Fibroblast of lung (primary cell): ENCODE data around the gene FAM131B. TPM values are rescaled to one million over a fixed set of nuclear protein-coding genes. Genes with fewer than 3 reads are reported as not detected.
A peak's percentile ranks its signal among the peaks of the same experiment; 100 is the strongest.

Experiments used
- DNase-seq, 2 donors: peaks; one replicate each; pipeline versions ENCODE4 v3.0.0 to v3.0.0-alpha.2; 2010; ENCODE audit warnings: low read depth in 2 of 2
- H2AFZ ChIP-seq: 2 replicates; pipeline ENCODE4 v1.5.1; 2012; ENCODE audit warnings: low read length, control low read depth, inconsistent platforms
- H3K27ac ChIP-seq: 2 replicates; pipeline ENCODE4 v1.5.1; 2011; ENCODE audit warnings: low read length, control low read depth; ENCODE audit not compliant: insufficient read depth
- H3K27me3 ChIP-seq: 2 replicates; pipeline ENCODE4 v1.5.1; 2011; ENCODE audit warnings: mild to moderate bottlenecking, low read length; ENCODE audit not compliant: control insufficient read depth, insufficient read depth
- H3K36me3 ChIP-seq: 2 replicates; pipeline ENCODE4 v1.5.1; 2011; ENCODE audit warnings: low read length; ENCODE audit not compliant: control insufficient read depth, insufficient read depth
- H3K4me1 ChIP-seq: 2 replicates; pipeline ENCODE4 v1.5.1; 2011; ENCODE audit warnings: low read length; ENCODE audit not compliant: control insufficient read depth, insufficient read depth; ENCODE audit errors: extremely low read depth
- H3K4me2 ChIP-seq: 2 replicates; pipeline ENCODE4 v1.5.1; 2011; ENCODE audit warnings: low read length, control low read depth; ENCODE audit not compliant: insufficient read depth; ENCODE audit errors: extremely low read depth
- H3K4me3 ChIP-seq, 4 experiments: fragments of 200-600 bp in 1 of 4; sonication (generic) in 1 of 4; replicated peaks in 1 of 4; 2 replicates each; pipeline ENCODE4 v1.5.1; 2011 to 2016; ENCODE audit warnings: low read length in 4 of 4, low read depth in 3 of 4, mild to moderate bottlenecking in 3 of 4, control low read depth in 2 of 4, inconsistent platforms in 1 of 4, mixed read lengths in 1 of 4; ENCODE audit not compliant: insufficient read depth in 1 of 4; ENCODE audit errors: control extremely low read depth in 1 of 4
- H3K79me2 ChIP-seq: 2 replicates; pipeline ENCODE4 v1.5.1; 2012; ENCODE audit warnings: mild to moderate bottlenecking, low read length, inconsistent platforms; ENCODE audit not compliant: control insufficient read depth, insufficient read depth
- H3K9ac ChIP-seq: 2 replicates; pipeline ENCODE4 v1.5.1; 2011; ENCODE audit warnings: mild to moderate bottlenecking, low read length, control low read depth; ENCODE audit not compliant: insufficient read depth
- H3K9me3 ChIP-seq: 2 replicates; pipeline ENCODE4 v1.5.1; 2012; ENCODE audit warnings: low read depth, low read length; ENCODE audit not compliant: control insufficient read depth, insufficient read depth
- H4K20me1 ChIP-seq: 2 replicates; pipeline ENCODE4 v1.5.1; 2011; ENCODE audit warnings: low read length; ENCODE audit not compliant: control insufficient read depth, insufficient read depth; ENCODE audit errors: extremely low read depth
- EZH2 ChIP-seq: IDR thresholded peaks from 2 replicates; pipeline ENCODE4 v1.5.1; 2012; ENCODE audit warnings: low read length, control low read depth, mild to moderate bottlenecking; ENCODE audit errors: missing control alignments
- polyA plus RNA-seq, 2 donors: library from polyadenylated mRNA; depleted of rRNA in 1 of 2; stranded (reverse) in 1 of 2; unstranded in 1 of 2; fragments of >200 nt; gene quantifications; 2 replicates each; pipeline ENCODE4 v1.2.1, GENCODE V29; 2011 to 2012; ENCODE audit warnings: missing spikeins in 1 of 2
- total RNA-seq: library from RNA; depleted of rRNA; stranded (reverse); fragments of >200 nt; gene quantifications from 2 replicates; pipeline ENCODE4 v1.2.1, GENCODE V29; 2014
- TF ChIP-seq, protein P1 (sequence below), 2 donors: IDR thresholded peaks in 1 of 2; conservative IDR thresholded peaks in 1 of 2; 1 replicate in 1 of 2; 2 replicates in 1 of 2; pipeline ENCODE4 v1.5.1; 2011 to 2012; ENCODE audit warnings: low read length in 2 of 2, control low read depth in 1 of 2, inconsistent platforms in 1 of 2, low read depth in 1 of 2, mild to moderate bottlenecking in 1 of 2

Gene FAM131B
- total and polyA plus RNA-seq, 2 donors (not counting 1 experiment from before 2014, with no cell fraction given), result 2.0 to 3.8 TPM

DNA sequence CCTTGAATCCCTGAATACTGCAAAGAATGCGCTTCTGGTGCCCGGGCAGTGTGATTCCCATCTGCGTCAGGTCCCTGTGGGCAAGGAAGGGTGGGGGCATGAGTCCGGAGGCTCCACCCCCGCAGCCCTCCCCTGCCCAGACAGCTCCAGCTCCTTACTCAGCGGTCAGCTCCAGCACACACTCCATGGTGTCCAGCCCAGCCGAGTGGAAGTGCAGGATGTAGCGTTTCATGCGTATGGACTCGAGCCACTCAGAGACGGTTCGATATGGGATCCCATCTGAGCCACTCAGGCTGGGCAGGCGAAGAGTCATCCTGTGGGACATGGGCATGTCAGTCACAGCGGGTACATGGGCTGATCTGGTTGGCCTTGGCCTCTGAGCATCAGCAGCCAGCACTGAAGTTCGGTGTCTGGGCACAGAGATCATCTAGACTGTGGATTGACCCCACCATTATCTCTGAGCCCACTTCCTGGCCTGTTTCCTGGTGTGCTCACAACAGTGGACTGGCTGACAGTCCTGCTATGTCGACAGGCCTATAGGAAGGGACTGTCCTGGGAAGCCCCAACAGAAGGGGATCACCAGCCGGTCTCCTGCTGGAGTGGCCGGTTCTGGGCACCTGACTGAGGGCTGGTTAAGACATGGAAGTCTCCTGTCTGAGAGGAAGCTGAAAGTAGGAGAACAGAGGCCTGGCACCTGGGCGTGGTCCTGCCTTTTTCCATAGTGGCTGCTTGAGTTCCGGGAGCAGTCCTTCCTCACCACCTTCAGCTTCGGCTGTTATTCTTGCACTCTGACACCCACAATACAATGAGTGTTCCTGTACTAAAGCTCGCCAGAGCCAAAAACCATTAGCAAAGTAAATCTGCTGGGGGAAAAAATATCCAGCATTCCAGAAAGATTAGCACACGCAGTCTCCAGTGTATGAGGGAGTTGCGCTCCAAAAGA lies 29.2 kb upstream of the FAM131B start:
- Histone ChIP-seq H4K20me1 (peaks cover 5% of the 10 kb centered on the region), H3K4me2 (peak overlapping the region; percentile 80), H3K4me3 (peak overlapping the region in 1 of 4 experiments; percentile 28), H2AFZ (no peak overlapping the region), H3K27me3 (no peaks in the 10 kb centered on the region), H3K27ac (peak overlapping the region; percentile 92), H3K9ac (peak overlapping the region; percentile 38), H3K9me3 (no peaks in the 10 kb centered on the region), H3K4me1 (peaks cover 40% of the 10 kb centered on the region), H3K36me3 (peaks cover 45% of the 10 kb centered on the region), H3K79me2 (peaks cover 30% of the 10 kb centered on the region)
- peak; percentile 90 to 92 for DNase-seq
- TF ChIP-seq EZH2, result no peak
- TF ChIP-seq, protein P1, sequence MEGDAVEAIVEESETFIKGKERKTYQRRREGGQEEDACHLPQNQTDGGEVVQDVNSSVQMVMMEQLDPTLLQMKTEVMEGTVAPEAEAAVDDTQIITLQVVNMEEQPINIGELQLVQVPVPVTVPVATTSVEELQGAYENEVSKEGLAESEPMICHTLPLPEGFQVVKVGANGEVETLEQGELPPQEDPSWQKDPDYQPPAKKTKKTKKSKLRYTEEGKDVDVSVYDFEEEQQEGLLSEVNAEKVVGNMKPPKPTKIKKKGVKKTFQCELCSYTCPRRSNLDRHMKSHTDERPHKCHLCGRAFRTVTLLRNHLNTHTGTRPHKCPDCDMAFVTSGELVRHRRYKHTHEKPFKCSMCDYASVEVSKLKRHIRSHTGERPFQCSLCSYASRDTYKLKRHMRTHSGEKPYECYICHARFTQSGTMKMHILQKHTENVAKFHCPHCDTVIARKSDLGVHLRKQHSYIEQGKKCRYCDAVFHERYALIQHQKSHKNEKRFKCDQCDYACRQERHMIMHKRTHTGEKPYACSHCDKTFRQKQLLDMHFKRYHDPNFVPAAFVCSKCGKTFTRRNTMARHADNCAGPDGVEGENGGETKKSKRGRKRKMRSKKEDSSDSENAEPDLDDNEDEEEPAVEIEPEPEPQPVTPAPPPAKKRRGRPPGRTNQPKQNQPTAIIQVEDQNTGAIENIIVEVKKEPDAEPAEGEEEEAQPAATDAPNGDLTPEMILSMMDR (conservative IDR thresholded peaks at IDR 0.05 in 1 of 2, IDR thresholded peaks at IDR 0.05 in 1 of 2; ENCODE audit: low read depth in 1 of 2, low read length in 2 of 2), result no peak

DNA sequence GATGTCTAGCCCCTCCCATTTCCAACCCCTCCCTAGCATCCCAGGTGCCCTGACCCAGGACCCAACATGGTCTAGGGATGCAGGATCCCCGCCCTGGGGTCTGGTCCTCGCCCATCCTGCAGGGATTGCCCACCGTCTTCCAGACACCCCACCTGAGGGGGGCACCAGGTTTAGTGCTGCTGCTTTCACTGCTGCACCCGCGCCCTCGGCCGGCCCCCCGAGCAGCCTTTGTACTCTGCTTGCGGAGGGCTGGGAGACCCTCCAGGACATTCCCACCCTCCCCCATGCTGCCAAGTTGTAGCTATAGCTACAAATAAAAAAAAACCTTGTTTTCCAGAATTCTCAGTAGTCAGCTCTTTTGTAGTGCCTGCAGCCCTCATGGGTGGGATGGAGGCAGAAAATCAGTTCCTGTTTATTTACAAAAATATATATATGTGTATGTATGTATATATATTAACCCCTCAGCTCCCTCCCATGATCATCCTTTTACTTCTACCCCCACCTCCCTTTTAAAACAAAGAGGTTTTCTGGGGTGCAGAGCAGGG lies 28.3 kb upstream of the FAM131B start:
- Histone ChIP-seq H3K9me3 (no peaks in the 10 kb centered on the region), H3K79me2 (peaks cover 39% of the 10 kb centered on the region), H3K27ac (peak overlapping the region; percentile 92), H3K9ac (peak overlapping the region; percentile 30), H3K36me3 (peaks cover 49% of the 10 kb centered on the region), H3K4me2 (peak overlapping the region; percentile 51), H4K20me1 (peaks cover 5% of the 10 kb centered on the region), H3K4me1 (peaks cover 45% of the 10 kb centered on the region), H3K27me3 (no peaks in the 10 kb centered on the region), H2AFZ (no peak overlapping the region), H3K4me3 (no peak overlapping the region)
- TF ChIP-seq EZH2, result no peak
- TF ChIP-seq, protein P1 (conservative IDR thresholded peaks at IDR 0.05 in 1 of 2, IDR thresholded peaks at IDR 0.05 in 1 of 2; ENCODE audit: low read depth in 1 of 2, low read length in 2 of 2), result no peak
- no peak for DNase-seq

DNA sequence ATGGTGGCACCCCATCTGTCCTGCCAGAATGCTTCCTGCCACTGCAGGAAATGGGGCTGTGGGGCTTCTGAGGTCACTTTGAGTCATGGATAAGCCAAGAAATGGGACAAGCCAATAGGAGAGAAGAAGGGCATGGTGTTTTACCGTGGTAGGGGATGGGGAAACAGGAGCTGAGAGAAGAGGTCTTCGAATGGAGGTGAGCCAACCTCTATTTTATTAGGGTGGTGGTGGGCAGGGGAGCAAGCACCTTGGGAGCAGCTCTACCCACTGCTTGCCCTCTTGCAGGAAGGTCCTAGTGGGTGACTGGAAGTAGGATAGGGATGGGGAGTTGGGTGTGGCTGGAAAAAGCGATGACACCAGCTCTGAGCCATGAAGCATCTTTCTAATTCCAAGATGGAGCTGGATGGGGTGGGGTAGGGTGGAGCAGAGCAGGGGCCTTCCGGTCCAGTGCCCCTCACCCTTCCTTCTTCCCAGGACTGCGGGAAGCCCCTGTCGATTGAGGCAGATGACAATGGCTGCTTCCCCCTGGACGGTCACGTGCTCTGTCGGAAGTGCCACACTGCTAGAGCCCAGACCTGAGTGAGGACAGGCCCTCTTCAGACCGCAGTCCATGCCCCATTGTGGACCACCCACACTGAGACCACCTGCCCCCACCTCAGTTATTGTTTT lies 27.7 kb upstream of the FAM131B start:
- no peak for DNase-seq
- Histone ChIP-seq H3K4me1 (peaks cover 47% of the 10 kb centered on the region), H3K27ac (peak overlapping the region; percentile 47), H2AFZ (no peak overlapping the region), H3K27me3 (no peaks in the 10 kb centered on the region), H3K4me2 (peak overlapping the region; percentile 13), H3K9me3 (no peaks in the 10 kb centered on the region), H4K20me1 (peaks cover 5% of the 10 kb centered on the region), H3K4me3 (no peak overlapping the region), H3K9ac (no peak overlapping the region), H3K36me3 (peaks cover 50% of the 10 kb centered on the region), H3K79me2 (peaks cover 45% of the 10 kb centered on the region)
- TF ChIP-seq EZH2, result no peak
- TF ChIP-seq, protein P1 (conservative IDR thresholded peaks at IDR 0.05 in 1 of 2, IDR thresholded peaks at IDR 0.05 in 1 of 2; ENCODE audit: low read depth in 1 of 2, low read length in 2 of 2), result no peak
